ENCODE measurements around the gene AHCTF1.

AHCTF1 gene

GRCh38 chr1:246795906-246796694, 135.6 kb downstream of the AHCTF1 start:
- no peak for DNase-seq

GRCh38 chr1:246794828-246795671, 136.7 kb downstream of the AHCTF1 start:
- no peak for DNase-seq

- no peak for DNase-seq
Measured at GRCh38 chr1:246794048-246794827, 137.5 kb downstream of the AHCTF1 start.

DNA sequence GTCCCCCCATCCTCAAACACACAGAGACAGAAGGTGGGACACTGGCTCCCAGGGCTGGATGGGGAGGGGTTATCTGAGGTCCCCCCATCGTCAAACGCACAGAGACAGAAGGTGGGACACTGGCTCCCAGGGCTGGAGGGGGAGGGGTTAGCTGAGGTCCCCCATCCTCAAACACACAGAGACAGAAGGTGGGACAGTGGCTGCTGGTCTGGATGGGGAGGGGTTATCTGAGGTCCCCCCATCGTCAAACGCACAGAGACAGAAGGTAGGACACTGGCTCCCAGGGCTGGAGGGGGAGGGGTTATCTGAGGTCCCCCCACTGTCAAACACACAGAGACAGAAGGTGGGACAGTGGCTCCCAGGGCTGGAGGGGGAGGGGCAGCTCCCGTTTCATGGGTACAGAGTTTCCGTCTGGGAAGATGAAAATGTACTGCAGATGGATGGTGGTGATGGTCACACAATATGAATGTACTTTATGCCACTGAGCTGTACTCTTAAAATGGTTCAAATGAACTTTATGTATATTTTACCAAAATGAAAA, 138.3 kb downstream of the AHCTF1 start:
- no peak for DNase-seq

DNA sequence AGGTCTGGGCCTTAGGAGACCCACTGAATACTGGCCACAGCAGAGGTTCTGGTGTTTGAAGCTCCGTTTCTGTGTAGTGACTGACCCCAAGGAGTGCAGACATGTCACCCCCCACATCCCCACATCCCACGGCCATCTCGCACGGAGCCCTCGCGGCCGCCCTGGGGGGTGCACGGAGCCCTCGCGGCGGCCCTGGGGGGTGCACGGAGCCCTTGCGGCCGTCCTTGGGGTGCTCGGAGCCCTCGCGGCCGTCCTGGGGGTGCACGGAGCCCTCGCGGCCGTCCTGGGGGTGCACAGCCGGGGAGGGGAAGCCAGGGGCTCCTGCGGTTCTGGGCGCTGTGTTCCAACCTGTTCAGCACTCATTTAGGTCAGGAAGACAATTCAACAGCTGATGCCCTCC, 139.1 kb downstream of the AHCTF1 start:
- DNase-seq: no peak

GRCh38 chr1:246791303-246791918, 140.3 kb downstream of the AHCTF1 start:
- DNase-seq: no peak

GRCh38 chr1:246790833-246791232, 140.9 kb downstream of the AHCTF1 start:
- DNase-seq: no peak

DNA sequence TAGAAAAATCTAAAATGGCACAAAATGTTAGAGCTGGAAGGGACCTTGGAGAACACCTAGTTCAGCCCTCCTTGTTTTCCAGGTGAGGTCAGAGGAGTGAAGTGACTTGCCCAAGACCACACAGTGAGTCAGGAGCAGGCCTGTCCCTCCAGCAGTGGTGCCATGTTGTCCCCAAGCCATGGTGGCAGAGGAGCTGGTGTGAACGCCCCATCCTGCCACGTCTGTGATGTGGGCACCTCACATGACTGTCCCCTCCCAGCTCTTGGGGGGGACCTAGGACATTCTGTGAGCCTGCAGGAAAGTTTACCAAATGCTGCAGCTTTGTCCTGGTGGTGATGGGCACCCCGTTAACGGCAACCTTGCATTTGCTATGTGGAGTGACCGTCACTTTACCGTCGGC, 141.4 kb downstream of the AHCTF1 start:
- no peak for DNase-seq

- DNase-seq: no peak
Measured at GRCh38 chr1:246789454-246790339, 142.1 kb downstream of the AHCTF1 start.
